ENCODE data around the gene AMY2B. TPM values are rescaled to one million over a fixed set of nuclear protein-coding genes. Genes with fewer than 3 reads are reported as not detected.

AMY2B gene
- total and polyA plus RNA-seq, 2 of the 8 experiments (the other 6 are each of a cell fraction or from before 2014, with no cell fraction given) = 2.0 to 2.1 TPM

DNA sequence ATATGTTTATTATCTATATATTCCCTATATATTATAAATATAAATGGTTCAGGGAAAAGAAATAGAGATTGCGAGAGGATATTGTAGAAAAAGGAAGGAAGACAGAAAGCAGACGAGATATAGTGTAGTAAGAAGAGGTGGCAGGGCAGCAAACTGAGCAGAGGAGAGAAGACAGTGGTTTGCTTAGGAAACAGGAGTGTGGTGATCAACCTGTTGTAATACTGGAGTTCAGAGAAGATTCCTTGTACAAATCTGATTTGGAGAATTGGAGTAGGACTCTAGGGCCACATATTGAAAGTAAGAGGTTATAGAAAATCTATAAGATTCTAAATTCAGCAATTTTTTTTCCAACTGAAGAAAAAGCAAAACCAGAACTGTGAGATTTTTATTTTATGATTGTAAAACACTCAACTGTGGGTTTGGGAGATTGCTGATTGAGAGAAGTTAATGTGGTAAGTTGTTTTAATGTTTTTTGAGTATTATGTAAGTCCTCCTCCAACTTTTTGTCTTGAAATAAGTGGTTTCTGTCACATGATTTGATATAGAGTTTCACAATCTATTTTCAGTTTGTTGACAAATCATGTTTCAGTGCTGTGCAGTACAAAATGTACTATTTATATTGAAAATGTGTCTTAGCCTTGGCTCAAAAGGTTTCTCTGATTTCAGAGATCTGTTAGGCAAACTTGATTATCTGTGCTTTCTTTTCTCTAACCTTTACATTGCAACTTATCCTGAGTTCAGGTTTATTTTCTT, 9.6 kb upstream of the AMY2B start:
- no peaks in the 10 kb centered on the region for H3K79me1 ChIP-seq (ENCODE audit: low read depth, low read length)
- H4K20me1 ChIP-seq (replicated peaks in 1 of 2; ENCODE audit: control insufficient read depth in 1 of 2, insufficient read depth in 2 of 2, low read length in 2 of 2) = no peaks in the 10 kb centered on the region
- H3K4me1 ChIP-seq (replicated peaks in 1 of 4; ENCODE audit: control insufficient read depth in 3 of 4, insufficient read depth in 4 of 4, low read length in 3 of 4) = no peaks in the 10 kb centered on the region
- WGBS, 2 experiments (ENCODE audit: extremely low coverage in 1 of 2, insufficient coverage in 1 of 2, insufficient read length in 1 of 2, insufficient replicate concordance in 2 of 2, low coverage in 1 of 2, low lambda C conversion rate in 2 of 2, missing lambda C conversion rate in 1 of 2) = 80 to 100% methylated on average over 2 of the region's 2 CpGs
- H4K8ac ChIP-seq (ENCODE audit: extremely low read depth, insufficient read depth, low read length) = no peak overlapping the region
- no peak overlapping the region for H2BK15ac ChIP-seq (ENCODE audit: low read length)
- TF ChIP-seq BCL11A (IDR thresholded peaks at IDR 0.05; ENCODE audit: low read depth in 2 of 2, low read length in 2 of 2) = no peak
- TF ChIP-seq KDM5A (IDR thresholded peaks at IDR 0.05; ENCODE audit: low read length) = no peak
- TF ChIP-seq RBBP5 (IDR thresholded peaks at IDR 0.05; ENCODE audit: borderline replicate concordance, low read depth, low read length) = no peak
- no peak for TF ChIP-seq SIX5 (IDR thresholded peaks at IDR 0.05; ENCODE audit: low read depth, low read length)
- TF ChIP-seq TAF1 (IDR thresholded peaks at IDR 0.05; ENCODE audit: low read depth, low read length) = no peak
- TF ChIP-seq CHD1 (IDR thresholded peaks at IDR 0.05; ENCODE audit: low read depth, low read length) = no peak
- TF ChIP-seq BRCA1 (IDR thresholded peaks at IDR 0.05; ENCODE audit: low read depth, low read length) = no peak
- TF ChIP-seq PHF8 (conservative IDR thresholded peaks at IDR 0.05; ENCODE audit: low read depth, low read length) = no peak
- TF ChIP-seq, protein P1, sequence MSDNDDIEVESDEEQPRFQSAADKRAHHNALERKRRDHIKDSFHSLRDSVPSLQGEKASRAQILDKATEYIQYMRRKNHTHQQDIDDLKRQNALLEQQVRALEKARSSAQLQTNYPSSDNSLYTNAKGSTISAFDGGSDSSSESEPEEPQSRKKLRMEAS (IDR thresholded peaks at IDR 0.05) = no peak
- no peak for TF ChIP-seq SIN3A (conservative IDR thresholded peaks at IDR 0.05 in 1 of 2, IDR thresholded peaks at IDR 0.05 in 1 of 2; ENCODE audit: low read depth in 1 of 2, low read length in 2 of 2)
- no peak for TF ChIP-seq CTBP2 (IDR thresholded peaks at IDR 0.05; ENCODE audit: borderline replicate concordance, insufficient read depth, insufficient read length, low read length)
- TF ChIP-seq BACH1 (IDR thresholded peaks at IDR 0.05; ENCODE audit: low read length) = no peak
- H3K9me3 ChIP-seq (ENCODE audit: insufficient read depth in 2 of 2, low read depth in 1 of 2, low read length in 1 of 2) = no peaks in the 10 kb centered on the region
- H4K91ac ChIP-seq (replicated peaks; ENCODE audit: insufficient read length, low read length) = no peak overlapping the region
- no peak overlapping the region for H2AFZ ChIP-seq (ENCODE audit: low read length)
- no peak overlapping the region for H3K27ac ChIP-seq (ENCODE audit: low read depth, low read length)
- ChIA-PET POLR2A (ENCODE audit: partially characterized antibody) (no interaction called here), CTCF (ENCODE audit: partially characterized antibody) (no interaction called here)
- no peak overlapping the region for H2BK12ac ChIP-seq (ENCODE audit: low read depth, low read length)
- H3K23me2 ChIP-seq (ENCODE audit: low read depth, low read length) = no peaks in the 10 kb centered on the region
- H3K4ac ChIP-seq (replicated peaks; ENCODE audit: insufficient read length, low read depth, low read length) = no peak overlapping the region
- no peaks in the 10 kb centered on the region for H3K27me3 ChIP-seq (replicated peaks in 1 of 4; ENCODE audit: control insufficient read depth in 3 of 4, extremely low read depth in 1 of 4, insufficient read depth in 3 of 4, low read length in 3 of 4)
- no peak overlapping the region for H3K4me2 ChIP-seq (ENCODE audit: insufficient read depth in 1 of 2, low read depth in 2 of 2, low read length in 2 of 2)
- H4K5ac ChIP-seq (ENCODE audit: insufficient read length, low read depth, low read length) = no peak overlapping the region
- no peak overlapping the region for H2BK120ac ChIP-seq (replicated peaks; ENCODE audit: low read depth, low read length)
- no peak overlapping the region for H2AK5ac ChIP-seq (ENCODE audit: low read depth, low read length)
- H3K4me3 ChIP-seq (ENCODE audit: extremely low read depth in 1 of 4, insufficient read depth in 2 of 4, low read depth in 3 of 4, low read length in 4 of 4) = no peak overlapping the region
- no peak overlapping the region for H3K56ac ChIP-seq (replicated peaks; ENCODE audit: insufficient read length, low read depth, low read length)
- H2BK5ac ChIP-seq (ENCODE audit: low read depth, low read length) = no peak overlapping the region
- no peak overlapping the region for H2BK20ac ChIP-seq (ENCODE audit: low read length)
- no peaks in the 10 kb centered on the region for H3K79me2 ChIP-seq (ENCODE audit: control insufficient read depth in 1 of 2, insufficient read depth in 2 of 2, low read length in 2 of 2)
- H3K18ac ChIP-seq (ENCODE audit: extremely low read depth, low read length) = no peak overlapping the region
- no peak for DNase-seq (ENCODE audit: low read depth in 1 of 2, low spot score in 2 of 2)
- H3K23ac ChIP-seq (ENCODE audit: insufficient read length) = no peak overlapping the region
- H3K36me3 ChIP-seq (ENCODE audit: control insufficient read depth in 2 of 4, insufficient read depth in 4 of 4, low read length in 3 of 4) = no peaks in the 10 kb centered on the region
- no peak overlapping the region for H3K14ac ChIP-seq (ENCODE audit: insufficient read length)
- FAIRE-seq = no peak
- no peak overlapping the region for H3K9ac ChIP-seq (replicated peaks in 1 of 4; ENCODE audit: extremely low read depth in 1 of 4, low read depth in 3 of 4, low read length in 3 of 4)
